Esophagus muscularis mucosa (tissue), 4 donors: ENCODE measurements around the gene SENP3. TPM values are rescaled to one million over a fixed set of nuclear protein-coding genes. Genes with fewer than 3 reads are reported as not detected.

Source experiments
- DNase-seq: peaks from one replicate; pipeline ENCODE4 v3.0.0-alpha.2; 2017; ENCODE audit errors: extremely low spot score
- H3K27ac ChIP-seq, 4 donors: fragments of 200-600 bp; sonication (generic); replicated peaks in 1 of 4; 1 replicate in 3 of 4; 2 replicates in 1 of 4; pipeline ENCODE4 v1.5.1; 2016 to 2019; ENCODE audit warnings: mild to moderate bottlenecking in 1 of 4
- H3K27me3 ChIP-seq, 4 donors: fragments of 200-600 bp; sonication (generic); one replicate each; pipeline versions ENCODE4 v1.5.1 to v1.6.0; 2016 to 2019
- H3K36me3 ChIP-seq, 4 donors: fragments of 200-600 bp; sonication (generic); one replicate each; pipeline ENCODE4 v1.5.1; 2016 to 2019
- H3K4me1 ChIP-seq, 4 donors: fragments of 200-600 bp; sonication (generic); one replicate each; pipeline ENCODE4 v1.5.1; 2016 to 2019
- H3K4me3 ChIP-seq, 4 donors: fragments of 200-600 bp; sonication (generic); 1 replicate in 2 of 4; 2 replicates in 2 of 4; pipeline ENCODE4 v1.5.1; 2016 to 2019; ENCODE audit warnings: mild to moderate bottlenecking in 4 of 4, moderate library complexity in 1 of 4
- H3K9me3 ChIP-seq, 4 donors: fragments of 200-600 bp; sonication (generic); 1 replicate in 3 of 4; 2 replicates in 1 of 4; pipeline ENCODE4 v1.5.1; 2016 to 2019
- EP300 ChIP-seq: sonication (generic); formaldehyde crosslinking; IDR thresholded peaks from one replicate; pipeline ENCODE4 v1.6.1; 2017; ENCODE audit warnings: antibody characterized with exemption
- POLR2A ChIP-seq: fragments of 450-650 bp; IDR thresholded peaks from one replicate; pipeline ENCODE4 v1.6.1; 2017; ENCODE audit warnings: antibody characterized with exemption, moderate library complexity, mild to moderate bottlenecking, low read depth
- POLR2AphosphoS5 ChIP-seq, 2 donors: sonication (generic); formaldehyde crosslinking; IDR thresholded peaks; one replicate each; pipeline ENCODE4 v1.6.1; 2017; ENCODE audit warnings: antibody characterized with exemption in 2 of 2
- WGBS: methylation state at CpG from one replicate; pipeline ENCODE4 v1.1.5; 2018; 5-methylcytosine and 5-hydroxymethylcytosine counted together
- intact Hi-C: fragments of 100-400 bp; cut with DNase I; formaldehyde crosslinking; loops from one replicate; pipeline ENCODE4 v1.15.1; 2023
- total RNA-seq, 4 donors: library from RNA; depleted of rRNA; stranded (reverse); fragments of >200 nt; gene quantifications; one replicate each; pipeline versions ENCODE4 v1.1.0 to v1.2.1, GENCODE V29; 2016
- TF ChIP-seq, protein P1 (sequence below), 3 experiments: fragments of 200-600 bp in 2 of 3; fragments of 450-650 bp in 1 of 3; sonication (generic) in 2 of 3; IDR thresholded peaks; one replicate each; pipeline ENCODE4 v1.5.1; 2017 to 2019; ENCODE audit warnings: antibody characterized with exemption in 3 of 3, mild to moderate bottlenecking in 2 of 3, moderate library complexity in 1 of 3

The SENP3 gene
- total RNA-seq, 4 donors from 2014 or later, result 54.0 to 79.1 (median 72.4) TPM

DNA sequence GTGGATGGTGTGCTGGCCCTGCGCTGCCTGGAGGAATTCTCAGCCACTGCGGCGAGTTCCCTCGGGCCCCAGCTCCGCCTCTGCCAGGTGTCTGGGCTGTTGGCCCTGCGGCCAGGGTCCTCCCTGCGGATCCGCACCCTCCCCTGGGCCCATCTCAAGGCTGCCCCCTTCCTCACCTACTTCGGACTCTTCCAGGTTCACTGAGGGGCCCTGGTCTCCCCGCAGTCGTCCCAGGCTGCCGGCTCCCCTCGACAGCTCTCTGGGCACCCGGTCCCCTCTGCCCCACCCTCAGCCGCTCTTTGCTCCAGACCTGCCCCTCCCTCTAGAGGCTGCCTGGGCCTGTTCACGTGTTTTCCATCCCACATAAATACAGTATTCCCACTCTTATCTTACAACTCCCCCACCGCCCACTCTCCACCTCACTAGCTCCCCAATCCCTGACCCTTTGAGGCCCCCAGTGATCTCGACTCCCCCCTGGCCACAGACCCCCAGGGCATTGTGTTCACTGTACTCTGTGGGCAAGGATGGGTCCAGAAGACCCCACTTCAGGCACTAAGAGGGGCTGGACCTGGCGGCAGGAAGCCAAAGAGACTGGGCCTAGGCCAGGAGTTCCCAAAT is 4.5 kb upstream of the SENP3 start:
- DNase-seq, result no peak
- intact Hi-C loops, result loop anchor here (5.0 to 10.0 kb wide), 2 partner anchors 120 to 302 kb away; partner anchors contain the start of genes CTDNEP1, ELP5, FGF11 and TMEM102
- WGBS, result 62% methylated on average over 18 of the region's 19 CpGs
- peak overlapping the region in 2 of 4 donors; percentile 74 to 96 for H3K4me3 ChIP-seq
- peaks cover 38 to 50% (median 44%) of the 10 kb centered on the region in 4 donors for H3K4me1 ChIP-seq
- H3K36me3 ChIP-seq, result peaks cover 0 to 12% (median 9%) of the 10 kb centered on the region in 4 donors
- H3K9me3 ChIP-seq, result no peaks in the 10 kb centered on the region
- TF ChIP-seq POLR2AphosphoS5 (IDR thresholded peaks at IDR 0.05) (no peak), EP300 (no peak)
- H3K27me3 ChIP-seq, result no peaks in the 10 kb centered on the region
- H3K27ac ChIP-seq, result peak overlapping the region; percentile 89 to 99 (median 93)

DNA sequence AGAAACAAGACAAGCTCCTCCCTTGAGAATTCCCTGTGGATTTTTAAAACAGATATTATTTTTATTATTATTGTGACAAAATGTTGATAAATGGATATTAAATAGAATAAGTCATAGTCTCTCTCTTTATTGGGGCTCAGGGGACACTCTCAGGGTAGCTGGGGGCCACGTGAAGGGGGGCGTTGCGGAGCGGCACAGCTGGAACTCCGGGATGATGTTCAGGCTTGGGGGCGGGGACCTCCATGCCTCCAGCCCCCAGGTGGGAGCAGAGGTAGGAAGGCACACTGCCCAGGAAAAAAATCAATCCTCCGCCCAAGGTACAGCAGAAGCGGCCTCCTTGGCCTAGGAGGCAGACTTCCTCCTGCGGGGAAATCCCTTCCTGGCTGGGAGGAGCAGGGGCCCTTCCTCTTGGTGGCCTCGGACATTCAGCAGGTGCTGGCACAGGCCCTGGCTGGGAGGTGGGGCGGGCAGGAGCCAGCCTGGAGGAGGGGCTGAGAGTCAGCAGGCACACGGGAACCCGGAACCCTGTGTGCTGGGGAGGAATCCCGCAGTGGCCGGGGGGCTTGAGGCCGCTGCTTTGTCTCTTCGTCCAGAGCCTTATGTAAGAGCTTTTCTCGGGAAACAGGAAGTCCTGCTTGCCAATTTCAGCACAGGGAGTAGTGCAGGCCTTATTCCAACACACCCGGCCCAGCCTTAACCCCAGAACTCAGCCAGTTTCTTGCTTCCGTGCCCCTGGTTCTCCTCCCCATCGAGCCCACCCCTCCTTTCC is 3.8 kb upstream of the SENP3 start:
- DNase-seq, result peak; percentile 96
- Histone ChIP-seq H3K27me3 (no peaks in the 10 kb centered on the region), H3K36me3 (peaks cover 0 to 13% (median 9%) of the 10 kb centered on the region in 4 donors), H3K9me3 (no peaks in the 10 kb centered on the region), H3K27ac (peak overlapping the region; percentile 89 to 99 (median 93)), H3K4me3 (peak overlapping the region; percentile 74 to 96 (median 88)), H3K4me1 (peaks cover 45 to 57% (median 51%) of the 10 kb centered on the region in 4 donors)
- WGBS, result 13% methylated on average over 18 of the region's 21 CpGs
- intact Hi-C loops, result loop anchor here (2.0 to 10.0 kb wide), 4 partner anchors 43 to 303 kb away; partner anchors contain the start of genes CTDNEP1, ELP5, FGF11 and POLR2A
- peak; percentile 86 to 90 for TF ChIP-seq POLR2AphosphoS5 (IDR thresholded peaks at IDR 0.05)
- TF ChIP-seq, protein P1, sequence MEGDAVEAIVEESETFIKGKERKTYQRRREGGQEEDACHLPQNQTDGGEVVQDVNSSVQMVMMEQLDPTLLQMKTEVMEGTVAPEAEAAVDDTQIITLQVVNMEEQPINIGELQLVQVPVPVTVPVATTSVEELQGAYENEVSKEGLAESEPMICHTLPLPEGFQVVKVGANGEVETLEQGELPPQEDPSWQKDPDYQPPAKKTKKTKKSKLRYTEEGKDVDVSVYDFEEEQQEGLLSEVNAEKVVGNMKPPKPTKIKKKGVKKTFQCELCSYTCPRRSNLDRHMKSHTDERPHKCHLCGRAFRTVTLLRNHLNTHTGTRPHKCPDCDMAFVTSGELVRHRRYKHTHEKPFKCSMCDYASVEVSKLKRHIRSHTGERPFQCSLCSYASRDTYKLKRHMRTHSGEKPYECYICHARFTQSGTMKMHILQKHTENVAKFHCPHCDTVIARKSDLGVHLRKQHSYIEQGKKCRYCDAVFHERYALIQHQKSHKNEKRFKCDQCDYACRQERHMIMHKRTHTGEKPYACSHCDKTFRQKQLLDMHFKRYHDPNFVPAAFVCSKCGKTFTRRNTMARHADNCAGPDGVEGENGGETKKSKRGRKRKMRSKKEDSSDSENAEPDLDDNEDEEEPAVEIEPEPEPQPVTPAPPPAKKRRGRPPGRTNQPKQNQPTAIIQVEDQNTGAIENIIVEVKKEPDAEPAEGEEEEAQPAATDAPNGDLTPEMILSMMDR (IDR thresholded peaks at IDR 0.05), result no peak

DNA sequence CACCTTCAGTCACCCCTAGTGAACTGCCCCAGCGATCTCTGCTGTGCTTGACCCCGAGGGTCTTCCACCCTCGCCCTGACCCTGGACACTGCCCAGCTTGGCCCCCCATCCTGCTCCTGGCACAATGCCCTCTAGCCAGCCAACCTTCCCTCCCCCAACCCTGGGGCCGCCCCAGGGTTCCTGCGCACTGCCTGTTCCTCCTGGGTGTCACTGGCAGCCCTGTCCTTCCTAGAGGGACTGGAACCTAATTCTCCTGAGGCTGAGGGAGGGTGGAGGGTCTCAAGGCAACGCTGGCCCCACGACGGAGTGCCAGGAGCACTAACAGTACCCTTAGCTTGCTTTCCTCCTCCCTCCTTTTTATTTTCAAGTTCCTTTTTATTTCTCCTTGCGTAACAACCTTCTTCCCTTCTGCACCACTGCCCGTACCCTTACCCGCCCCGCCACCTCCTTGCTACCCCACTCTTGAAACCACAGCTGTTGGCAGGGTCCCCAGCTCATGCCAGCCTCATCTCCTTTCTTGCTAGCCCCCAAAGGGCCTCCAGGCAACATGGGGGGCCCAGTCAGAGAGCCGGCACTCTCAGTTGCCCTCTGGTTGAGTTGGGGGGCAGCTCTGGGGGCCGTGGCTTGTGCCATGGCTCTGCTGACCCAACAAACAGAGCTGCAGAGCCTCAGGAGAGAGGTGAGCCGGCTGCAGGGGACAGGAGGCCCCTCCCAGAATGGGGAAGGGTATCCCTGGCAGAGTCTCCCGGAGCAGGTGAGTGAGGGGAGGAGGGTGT is 3.0 kb upstream of the SENP3 start, which contains the start of gene TNFSF13:
TSS of gene TNFSF13 (plus strand) at position 207 of the 776 bp plus-strand sequence. CDS start at position 497, 290 bp downstream.
- no peaks in the 10 kb centered on the region for H3K27me3 ChIP-seq
- 37% methylated on average over 16 of the region's 16 CpGs for WGBS
- H3K4me3 ChIP-seq, result peak within 1 kb of the TSS; percentile 74 to 96 (median 88)
- no peak for DNase-seq
- TF ChIP-seq POLR2A, result no peak
- H3K9me3 ChIP-seq, result no peaks in the 10 kb centered on the region
- H3K27ac ChIP-seq, result peak within 1 kb of the TSS; percentile 89 to 99 (median 93)
- intact Hi-C loops, result loop anchor here (2.0 to 10.0 kb wide), 4 partner anchors 44 to 304 kb away; partner anchors contain the start of genes CTDNEP1, ELP5, FGF11 and POLR2A
- peaks cover 0 to 16% (median 12%) of the 10 kb centered on the region in 4 donors for H3K36me3 ChIP-seq
- peaks cover 52 to 65% (median 59%) of the 10 kb centered on the region in 4 donors for H3K4me1 ChIP-seq

DNA sequence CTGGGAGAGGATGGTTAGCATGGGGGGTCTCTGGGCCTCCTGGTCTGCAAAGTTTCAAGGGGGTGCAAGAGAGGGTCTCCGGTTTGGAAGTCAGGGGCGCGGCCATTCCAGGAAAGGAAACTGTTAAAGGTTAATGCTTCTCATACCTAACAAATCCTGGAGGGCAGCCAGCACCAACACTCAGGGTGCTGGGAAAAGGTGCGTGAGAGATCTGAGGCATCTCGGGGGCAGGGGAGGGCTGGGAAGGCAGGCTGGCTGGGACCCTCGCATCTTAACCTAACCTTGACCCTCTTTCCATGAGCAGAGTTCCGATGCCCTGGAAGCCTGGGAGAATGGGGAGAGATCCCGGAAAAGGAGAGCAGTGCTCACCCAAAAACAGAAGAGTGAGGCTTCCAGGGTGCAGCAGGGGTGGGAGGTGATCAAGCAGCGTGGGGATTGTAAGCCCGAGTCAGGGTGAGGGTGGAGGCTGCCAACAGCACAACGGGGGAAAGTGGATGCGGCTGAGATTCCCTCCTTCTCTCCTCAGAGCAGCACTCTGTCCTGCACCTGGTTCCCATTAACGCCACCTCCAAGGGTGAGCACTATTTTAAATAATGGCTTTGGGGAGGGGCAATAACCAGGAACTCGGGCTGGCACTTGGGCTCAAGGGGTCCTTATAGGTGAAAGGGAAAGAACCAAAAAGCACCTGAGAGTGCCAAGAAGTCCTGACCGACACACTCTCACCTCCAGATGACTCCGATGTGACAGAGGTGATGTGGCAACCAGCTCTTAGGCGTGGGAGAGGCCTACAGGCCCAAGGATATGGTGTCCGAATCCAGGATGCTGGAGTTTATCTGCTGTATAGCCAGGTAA is 2.2 kb upstream of the SENP3 start:
- H3K4me1 ChIP-seq, result peaks cover 60 to 73% (median 67%) of the 10 kb centered on the region in 4 donors
- H3K4me3 ChIP-seq, result peak overlapping the region; percentile 74 to 96 (median 88)
- intact Hi-C loops, result loop anchor here (2.0 to 10.0 kb wide), 5 partner anchors 45 to 305 kb away; partner anchors contain the start of genes CTDNEP1, ELP5, FGF11 and POLR2A
- DNase-seq, result no peak
- peak overlapping the region; percentile 89 to 99 (median 93) for H3K27ac ChIP-seq
- TF ChIP-seq POLR2A (no peak), EP300 (no peak), POLR2AphosphoS5 (IDR thresholded peaks at IDR 0.05) (no peak)
- TF ChIP-seq, protein P1 (IDR thresholded peaks at IDR 0.05), result no peak
- WGBS, result 58% methylated on average over 18 of the region's 18 CpGs
- H3K36me3 ChIP-seq, result peaks cover 6 to 19% (median 16%) of the 10 kb centered on the region in 4 donors
- no peaks in the 10 kb centered on the region for H3K9me3 ChIP-seq
- no peaks in the 10 kb centered on the region for H3K27me3 ChIP-seq
